ENCODE measurements around the gene SOWAHD.
A peak's percentile ranks its signal among the peaks of the same experiment; 100 is the strongest.
"Not testable (repeated sequence)": the region's sequence is repeated elsewhere in the genome, so short reads cannot be mapped to it uniquely, and the experiment has no call there.

The SOWAHD gene

GRCh38 chrX:119758731-119759247 is 401 bp downstream of the SOWAHD start:
- DNase-seq (ENCODE audit: low spot score) = no peak

GRCh38 chrX:119759248-119759766 is 919 bp downstream of the SOWAHD start:
- DNase-seq (ENCODE audit: low spot score) = no peak

GRCh38 chrX:119760026-119760877 is 1.9 kb downstream of the SOWAHD start:
- DNase-seq (ENCODE audit: low spot score) = no peak

GRCh38 chrX:119762718-119763117 is 4.3 kb downstream of the SOWAHD start:
- no peak for DNase-seq (ENCODE audit: low spot score)

- DNase-seq (ENCODE audit: low spot score) = no peak
Measured at GRCh38 chrX:119763181-119763580, 4.8 kb downstream of the SOWAHD start.

GRCh38 chrX:119763836-119764387 is 5.5 kb downstream of the SOWAHD start:
- no peak for DNase-seq (ENCODE audit: low spot score)

GRCh38 chrX:119768436-119768835 is 10.0 kb downstream of the SOWAHD start:
- not testable (repeated sequence) for DNase-seq (ENCODE audit: low spot score)

GRCh38 chrX:119769388-119769787 is 11.0 kb downstream of the SOWAHD start:
- DNase-seq (ENCODE audit: low spot score) = not testable (repeated sequence)

GRCh38 chrX:119775517-119776238 is 17.3 kb downstream of the SOWAHD start:
- DNase-seq (ENCODE audit: low spot score) = no peak

- DNase-seq (ENCODE audit: low spot score) = no peak
Measured at GRCh38 chrX:119778829-119779228, 20.4 kb downstream of the SOWAHD start.

GRCh38 chrX:119783026-119783425 is 24.6 kb downstream of the SOWAHD start:
- no peak for DNase-seq (ENCODE audit: low spot score)

- DNase-seq (ENCODE audit: low spot score) = peak; percentile 30
Measured at GRCh38 chrX:119784747-119785446, 26.5 kb downstream of the SOWAHD start.

GRCh38 chrX:119790977-119791436 is 32.6 kb downstream of the SOWAHD start:
- peak; percentile 55 for DNase-seq (ENCODE audit: low spot score)

GRCh38 chrX:119791437-119792231 is 33.2 kb downstream of the SOWAHD start, which contains the start of gene RPL39:
Gene RPL39 (minus strand): TSS chrX:119791630. CDS start chrX:119791576, 54 bp downstream.
- peak; percentile 82 for DNase-seq (ENCODE audit: low spot score)

- no peak for DNase-seq (ENCODE audit: low spot score)
Measured at GRCh38 chrX:119801253-119802221, 43.1 kb downstream of the SOWAHD start.

GRCh38 chrX:119802546-119802945 is 44.2 kb downstream of the SOWAHD start:
- DNase-seq (ENCODE audit: low spot score) = no peak

GRCh38 chrX:119808461-119808860 is 50.1 kb downstream of the SOWAHD start:
- DNase-seq (ENCODE audit: low spot score) = not testable (repeated sequence)

GRCh38 chrX:119809185-119809666 is 50.8 kb downstream of the SOWAHD start:
- no peak for DNase-seq (ENCODE audit: low spot score)

Measured in hematopoietic multipotent progenitor cell treated with erythropoietin and hydrocortisone succinate and interleukin-3 and kit ligand, for 17 days (in vitro differentiated cells).